Spinal cord (tissue), 10 donors: Measurements from ENCODE around the gene YPEL4. TPM values are rescaled to one million over a fixed set of nuclear protein-coding genes. Genes with fewer than 3 reads are reported as not detected.
A peak's percentile ranks its signal among the peaks of the same experiment; 100 is the strongest.

Experiments used
- DNase-seq, 6 donors: peaks; one replicate each; pipeline versions ENCODE4 v3.0.0 to v3.0.0-alpha.2; 2013 to 2015; ENCODE audit warnings: low spot score in 6 of 6, low read depth in 4 of 6
- H3K27ac ChIP-seq: one replicate; pipeline ENCODE4 v1.5.1; 2013; ENCODE audit warnings: low read depth, low read length, control low read depth
- H3K27me3 ChIP-seq: one replicate; pipeline ENCODE4 v1.6.1; 2013; ENCODE audit warnings: low read length; ENCODE audit not compliant: control insufficient read depth, insufficient read depth
- H3K36me3 ChIP-seq: one replicate; pipeline ENCODE4 v1.6.1; 2013; ENCODE audit warnings: low read length; ENCODE audit not compliant: control insufficient read depth, insufficient read depth
- H3K4me1 ChIP-seq: one replicate; pipeline ENCODE4 v1.6.1; 2013; ENCODE audit warnings: low read length; ENCODE audit not compliant: control insufficient read depth, insufficient read depth
- H3K4me3 ChIP-seq: one replicate; pipeline ENCODE4 v1.5.1; 2013; ENCODE audit warnings: low read depth, low read length, control low read depth
- H3K9me3 ChIP-seq: one replicate; pipeline ENCODE4 v1.6.1; 2013; ENCODE audit warnings: low read length; ENCODE audit not compliant: control insufficient read depth, insufficient read depth
- WGBS: methylation state at CpG from one replicate; pipeline ENCODE4 v1.1.5; 2013; ENCODE audit warnings: missing lambda C conversion rate; ENCODE audit not compliant: insufficient coverage; 5-methylcytosine and 5-hydroxymethylcytosine counted together
- polyA plus RNA-seq, 2 donors: library from polyadenylated mRNA; unstranded; fragments of 120-200 nt; gene quantifications; one replicate each; pipeline ENCODE4 v1.2.1, GENCODE V29; 2013; ENCODE audit not compliant: insufficient read length in 2 of 2
- total RNA-seq, 2 donors: library from RNA; depleted of rRNA in 1 of 2; stranded (reverse); fragments of 120-200 nt in 1 of 2; fragments of >200 nt in 1 of 2; gene quantifications; one replicate each; pipeline versions ENCODE4 v1.2.3 to v1.2.4, GENCODE V29; 2013 to 2014
- donor health status: healthy.

YPEL4 gene
- total and polyA plus RNA-seq, 4 donors = 2.6 to 7.6 (median 5.4) TPM

GRCh38 chr11:57619331-57619730 is 30.4 kb downstream of the YPEL4 start:
- no CpG with 5 or more reads among the region's 2 CpGs for WGBS
- no peak for DNase-seq
- H3K9me3 ChIP-seq = no peaks in the 10 kb centered on the region
- no peak overlapping the region for H3K4me3 ChIP-seq
- H3K27ac ChIP-seq = no peak overlapping the region
- H3K36me3 ChIP-seq = peaks cover 2% of the 10 kb centered on the region
- H3K4me1 ChIP-seq = no peaks in the 10 kb centered on the region
- H3K27me3 ChIP-seq = no peaks in the 10 kb centered on the region

- 86% methylated on average over 1 of the region's 2 CpGs for WGBS
- peaks cover 5% of the 10 kb centered on the region for H3K36me3 ChIP-seq
- no peaks in the 10 kb centered on the region for H3K27me3 ChIP-seq
Measured at GRCh38 chr11:57618438-57618837, 31.3 kb downstream of the YPEL4 start.

GRCh38 chr11:57616595-57616994 is 33.1 kb downstream of the YPEL4 start:
- H3K36me3 ChIP-seq = peaks cover 5% of the 10 kb centered on the region
- no CpG with 5 or more reads among the region's 3 CpGs for WGBS
- no peak overlapping the region for H3K4me3 ChIP-seq
- H3K4me1 ChIP-seq = no peaks in the 10 kb centered on the region
- H3K27ac ChIP-seq = no peak overlapping the region
- DNase-seq = no peak
- no peaks in the 10 kb centered on the region for H3K27me3 ChIP-seq
- no peaks in the 10 kb centered on the region for H3K9me3 ChIP-seq

More at GRCh38 chr11:57618438-57618837, 31.3 kb downstream of the YPEL4 start:
- Histone ChIP-seq H3K27ac (no peak overlapping the region), H3K4me1 (no peaks in the 10 kb centered on the region), H3K4me3 (no peak overlapping the region), H3K9me3 (no peaks in the 10 kb centered on the region)
- DNase-seq = no peak

GRCh38 chr11:57615308-57615707 is 34.4 kb downstream of the YPEL4 start:
- 50% methylated on average over 1 of the region's 1 CpG for WGBS
- no peaks in the 10 kb centered on the region for H3K9me3 ChIP-seq
- no peak for DNase-seq
- no peak overlapping the region for H3K4me3 ChIP-seq
- no peak overlapping the region for H3K27ac ChIP-seq
- H3K4me1 ChIP-seq = no peaks in the 10 kb centered on the region
- H3K36me3 ChIP-seq = peaks cover 5% of the 10 kb centered on the region
- no peaks in the 10 kb centered on the region for H3K27me3 ChIP-seq

GRCh38 chr11:57614234-57614772 is 35.4 kb downstream of the YPEL4 start:
- no peak overlapping the region for H3K27ac ChIP-seq
- no peak overlapping the region for H3K4me3 ChIP-seq
- no peak for DNase-seq
- H3K36me3 ChIP-seq = peaks cover 5% of the 10 kb centered on the region
- whole genome bisulfite sequencing = 78% methylated on average over 10 of the region's 10 CpGs
- no peaks in the 10 kb centered on the region for H3K9me3 ChIP-seq
- H3K4me1 ChIP-seq = no peaks in the 10 kb centered on the region
- H3K27me3 ChIP-seq = no peaks in the 10 kb centered on the region

- Histone ChIP-seq H3K4me3 (no peak overlapping the region), H3K27me3 (no peaks in the 10 kb centered on the region), H3K4me1 (no peaks in the 10 kb centered on the region), H3K36me3 (peaks cover 7% of the 10 kb centered on the region), H3K9me3 (no peaks in the 10 kb centered on the region), H3K27ac (no peak overlapping the region)
- 61% methylated on average over 2 of the region's 4 CpGs for WGBS
- DNase-seq = no peak
Measured at GRCh38 chr11:57610170-57610569, 39.5 kb downstream of the YPEL4 start.

GRCh38 chr11:57605028-57605420 is 44.7 kb downstream of the YPEL4 start:
- Histone ChIP-seq H3K4me3 (no peak overlapping the region), H3K27ac (no peak overlapping the region), H3K36me3 (peaks cover 2% of the 10 kb centered on the region), H3K4me1 (no peaks in the 10 kb centered on the region), H3K27me3 (no peaks in the 10 kb centered on the region), H3K9me3 (no peaks in the 10 kb centered on the region)
- DNase-seq = peak in 1 of 6 donors; percentile 7
- WGBS = 94% methylated on average over 3 of the region's 5 CpGs

- no CpG with 5 or more reads among the region's 8 CpGs for whole genome bisulfite sequencing
Measured at GRCh38 chr11:57604296-57605027, 45.2 kb downstream of the YPEL4 start.

GRCh38 chr11:57601297-57601696 is 48.4 kb downstream of the YPEL4 start:
- DNase-seq = no peak
- Histone ChIP-seq H3K36me3 (peaks cover 2% of the 10 kb centered on the region), H3K27ac (no peak overlapping the region), H3K4me1 (peaks cover 15% of the 10 kb centered on the region), H3K27me3 (no peaks in the 10 kb centered on the region), H3K4me3 (no peak overlapping the region), H3K9me3 (no peaks in the 10 kb centered on the region)
- WGBS = 73% methylated on average over 3 of the region's 3 CpGs

More at GRCh38 chr11:57604296-57605027, 45.2 kb downstream of the YPEL4 start:
- no peak overlapping the region for H3K4me3 ChIP-seq
- no peaks in the 10 kb centered on the region for H3K27me3 ChIP-seq
- no peaks in the 10 kb centered on the region for H3K9me3 ChIP-seq
- H3K4me1 ChIP-seq = no peaks in the 10 kb centered on the region
- no peak for DNase-seq
- H3K27ac ChIP-seq = no peak overlapping the region
- H3K36me3 ChIP-seq = peaks cover 2% of the 10 kb centered on the region

- Histone ChIP-seq H3K27me3 (no peaks in the 10 kb centered on the region), H3K27ac (no peak overlapping the region), H3K4me3 (no peak overlapping the region), H3K4me1 (peaks cover 16% of the 10 kb centered on the region), H3K36me3 (no peaks in the 10 kb centered on the region), H3K9me3 (no peaks in the 10 kb centered on the region)
- no peak for DNase-seq
- WGBS = 13% methylated on average over 1 of the region's 2 CpGs
Measured at GRCh38 chr11:57599381-57599780, 50.3 kb downstream of the YPEL4 start.
